Mucosa of descending colon (tissue), 3 donors: ENCODE measurements around the gene KLC3. TPM values are rescaled to one million over a fixed set of nuclear protein-coding genes. Genes with fewer than 3 reads are reported as not detected.

Experiments
- ATAC-seq: fragments of 200-7000 bp; cut with Tn5 transposase; one replicate; pipeline ENCODE4 v1.9.1; 2020; ENCODE audit warnings: mild to moderate bottlenecking, moderate library complexity
- DNase-seq, 3 donors: peaks; one replicate each; pipeline ENCODE4 v3.0.0-alpha.2; 2020
- H3K36me3 ChIP-seq: fragments of 200-600 bp; one replicate; pipeline ENCODE4 v1.8.0; 2021; ENCODE audit warnings: low read depth, mild to moderate bottlenecking
- H3K4me1 ChIP-seq: fragments of 200-600 bp; one replicate; pipeline ENCODE4 v1.8.0; 2021; ENCODE audit warnings: low read depth, mild to moderate bottlenecking
- H3K4me3 ChIP-seq: fragments of 200-600 bp; one replicate; pipeline ENCODE4 v1.8.0; 2021; ENCODE audit warnings: mild to moderate bottlenecking
- H3K9me3 ChIP-seq: fragments of 200-600 bp; one replicate; pipeline ENCODE4 v1.8.0; 2021; ENCODE audit warnings: mild to moderate bottlenecking
- intact Hi-C, 2 donors: fragments of 100-400 bp; cut with DNase I in 1 of 2; cut with micrococcal nuclease in 1 of 2; formaldehyde crosslinking; loops; one replicate each; pipeline versions ENCODE4 v1.11.0 to v1.11.1; 2022; cut with DNase I, micrococcal nuclease
- total RNA-seq, 3 donors: library from RNA; stranded (reverse); fragmentation: NEBNext Ultra II Directional in 2 of 3; extraction: Animal tissue kit (Norgen Biotek cat#: 25700) in 2 of 3; gene quantifications; one replicate each; pipeline versions ENCODE4 v1.2.1 to v1.2.4, GENCODE V29; 2021 to 2023
- TF ChIP-seq, protein P1 (sequence below): fragments of 200-600 bp; IDR thresholded peaks from one replicate; pipeline ENCODE4 v1.8.0; 2022; ENCODE audit warnings: antibody characterized with exemption, mild to moderate bottlenecking
- donor health status: DM: no; HTN: no; CAD: no; lungs with moderate emphysema.
- donor health status: DM: no; HTN: no; CAD: no.
- donor health status: DM: no; HTN: yes; CAD: no.

The KLC3 gene
- total RNA-seq, 3 donors from 2014 or later = not detected

GRCh38 chr19:45368127-45368526 is 27.6 kb downstream of the KLC3 start:
- intact Hi-C loops = no loop called here
- Histone ChIP-seq H3K4me3 (no peak overlapping the region), H3K9me3 (no peaks in the 10 kb centered on the region), H3K4me1 (peaks cover 7% of the 10 kb centered on the region), H3K36me3 (no peaks in the 10 kb centered on the region)
- TF ChIP-seq, protein P1, sequence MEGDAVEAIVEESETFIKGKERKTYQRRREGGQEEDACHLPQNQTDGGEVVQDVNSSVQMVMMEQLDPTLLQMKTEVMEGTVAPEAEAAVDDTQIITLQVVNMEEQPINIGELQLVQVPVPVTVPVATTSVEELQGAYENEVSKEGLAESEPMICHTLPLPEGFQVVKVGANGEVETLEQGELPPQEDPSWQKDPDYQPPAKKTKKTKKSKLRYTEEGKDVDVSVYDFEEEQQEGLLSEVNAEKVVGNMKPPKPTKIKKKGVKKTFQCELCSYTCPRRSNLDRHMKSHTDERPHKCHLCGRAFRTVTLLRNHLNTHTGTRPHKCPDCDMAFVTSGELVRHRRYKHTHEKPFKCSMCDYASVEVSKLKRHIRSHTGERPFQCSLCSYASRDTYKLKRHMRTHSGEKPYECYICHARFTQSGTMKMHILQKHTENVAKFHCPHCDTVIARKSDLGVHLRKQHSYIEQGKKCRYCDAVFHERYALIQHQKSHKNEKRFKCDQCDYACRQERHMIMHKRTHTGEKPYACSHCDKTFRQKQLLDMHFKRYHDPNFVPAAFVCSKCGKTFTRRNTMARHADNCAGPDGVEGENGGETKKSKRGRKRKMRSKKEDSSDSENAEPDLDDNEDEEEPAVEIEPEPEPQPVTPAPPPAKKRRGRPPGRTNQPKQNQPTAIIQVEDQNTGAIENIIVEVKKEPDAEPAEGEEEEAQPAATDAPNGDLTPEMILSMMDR = no peak
- DNase-seq (no peak), ATAC-seq (no peak)

DNA sequence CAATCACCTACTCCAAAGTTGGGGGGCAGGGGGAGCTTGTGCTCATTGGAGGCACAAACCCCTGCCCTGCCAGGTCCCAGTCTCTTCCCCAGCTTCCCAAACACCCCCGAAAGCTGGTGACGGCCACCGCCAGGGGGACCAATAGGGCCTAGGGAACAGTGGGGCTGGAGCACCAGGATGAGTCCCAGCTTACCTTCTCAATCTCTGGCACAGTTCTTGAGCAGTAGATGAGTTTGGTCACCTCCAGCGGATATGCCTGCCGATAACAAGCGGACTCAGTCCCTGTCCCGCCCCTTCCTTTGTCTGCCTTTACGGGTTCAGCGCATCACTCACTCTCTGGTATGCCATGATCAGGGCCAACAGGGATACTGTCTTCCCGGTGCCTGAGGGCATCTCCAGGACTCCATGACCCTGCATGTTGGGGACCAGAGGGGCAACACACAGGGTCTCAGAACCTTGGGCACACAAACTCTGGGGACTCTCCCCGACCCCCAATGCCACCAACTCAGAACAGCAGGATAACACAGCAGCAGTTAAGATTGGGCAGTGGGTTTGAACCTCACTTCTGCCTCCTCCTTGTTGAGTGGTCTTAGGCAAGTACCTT is 28.3 kb downstream of the KLC3 start:
- Histone ChIP-seq H3K36me3 (no peaks in the 10 kb centered on the region), H3K4me1 (peaks cover 7% of the 10 kb centered on the region), H3K9me3 (no peaks in the 10 kb centered on the region), H3K4me3 (no peak overlapping the region)
- intact Hi-C loops = no loop called here
- DNase-seq = peak in 1 of 3 donors; percentile 42
- TF ChIP-seq, protein P1 = no peak
- no peak for ATAC-seq

GRCh38 chr19:45370410-45371204 is 30.1 kb downstream of the KLC3 start, which contains the start of gene ERCC2:
Gene ERCC2 (minus strand): TSS chr19:45370573. CDS start chr19:45370540, 33 bp downstream.
- ATAC-seq = peak; percentile 99
- peaks cover 7% of the 10 kb centered on the region for H3K4me1 ChIP-seq
- peak; percentile 98 to 100 (median 100) for DNase-seq
- H3K36me3 ChIP-seq = no peaks in the 10 kb centered on the region
- H3K9me3 ChIP-seq = no peaks in the 10 kb centered on the region
- TF ChIP-seq, protein P1 = no peak
- intact Hi-C loops = no loop called here
- peak within 1 kb of the TSS; percentile 59 for H3K4me3 ChIP-seq

GRCh38 chr19:45376045-45376724 is 35.6 kb downstream of the KLC3 start:
- H3K9me3 ChIP-seq = no peaks in the 10 kb centered on the region
- intact Hi-C loops = no loop called here
- no peaks in the 10 kb centered on the region for H3K36me3 ChIP-seq
- TF ChIP-seq, protein P1 = no peak
- DNase-seq = no peak
- ATAC-seq = no peak
- no peaks in the 10 kb centered on the region for H3K4me1 ChIP-seq
- no peak overlapping the region for H3K4me3 ChIP-seq

DNA sequence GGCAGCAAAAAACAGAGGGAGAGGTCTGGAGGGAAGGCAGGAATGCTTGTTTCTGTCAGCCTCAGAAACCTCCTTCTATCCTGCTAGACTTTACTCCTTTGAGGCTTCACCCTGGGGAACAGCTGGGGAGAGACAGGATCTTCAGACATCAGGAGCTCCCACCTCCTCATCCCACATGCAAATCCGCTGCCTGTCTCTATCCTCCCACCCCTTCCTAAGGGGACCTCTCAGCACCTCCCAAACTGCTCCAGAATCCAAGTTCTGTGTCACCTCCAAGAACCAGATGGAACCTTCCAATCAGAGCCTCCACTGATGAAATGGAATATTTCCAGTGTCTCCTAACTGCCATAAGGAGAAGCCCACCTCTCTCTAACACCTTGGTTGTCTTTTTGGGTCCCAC is 39.6 kb downstream of the KLC3 start:
- TF ChIP-seq, protein P1 = no peak
- no peaks in the 10 kb centered on the region for H3K9me3 ChIP-seq
- ATAC-seq (no peak), DNase-seq (no peak)
- no peaks in the 10 kb centered on the region for H3K4me1 ChIP-seq
- no peak overlapping the region for H3K4me3 ChIP-seq
- intact Hi-C loops = no loop called here
- H3K36me3 ChIP-seq = no peaks in the 10 kb centered on the region
